Breast epithelium (tissue), 3 donors: Measurements from ENCODE around the gene SLC38A9.

Experiments
- POLR2AphosphoS5 ChIP-seq, 3 donors: sonication (generic); formaldehyde crosslinking; IDR thresholded peaks; one replicate each; pipeline ENCODE4 v1.6.1; 2017; ENCODE audit warnings: antibody characterized with exemption in 3 of 3
- TF ChIP-seq, protein P1 (sequence below), 3 donors: fragments of 450-650 bp; IDR thresholded peaks; one replicate each; pipeline ENCODE4 v1.5.1; 2016 to 2017; ENCODE audit warnings: antibody characterized with exemption in 3 of 3, mild to moderate bottlenecking in 3 of 3, moderate library complexity in 3 of 3

DNA sequence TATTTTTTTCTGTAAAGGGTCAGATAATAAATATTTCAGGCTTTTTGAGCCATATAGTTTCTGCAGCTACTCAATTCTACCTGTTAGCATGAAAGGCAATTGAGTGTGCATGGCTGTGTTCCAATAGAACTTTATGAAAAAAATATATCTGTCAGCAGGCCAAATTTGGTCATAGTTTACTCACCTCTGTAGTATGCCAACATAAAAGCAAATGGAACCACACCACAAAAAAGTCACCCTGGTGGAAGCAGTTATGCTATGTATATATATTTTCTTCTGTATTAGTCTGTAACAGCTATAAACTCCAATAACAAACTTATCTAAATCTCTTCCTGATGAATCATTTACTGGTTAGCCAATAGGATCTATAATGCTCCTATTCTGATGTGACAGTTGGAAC lies 3.4 kb downstream of the SLC38A9 start:
- TF ChIP-seq, protein P1, sequence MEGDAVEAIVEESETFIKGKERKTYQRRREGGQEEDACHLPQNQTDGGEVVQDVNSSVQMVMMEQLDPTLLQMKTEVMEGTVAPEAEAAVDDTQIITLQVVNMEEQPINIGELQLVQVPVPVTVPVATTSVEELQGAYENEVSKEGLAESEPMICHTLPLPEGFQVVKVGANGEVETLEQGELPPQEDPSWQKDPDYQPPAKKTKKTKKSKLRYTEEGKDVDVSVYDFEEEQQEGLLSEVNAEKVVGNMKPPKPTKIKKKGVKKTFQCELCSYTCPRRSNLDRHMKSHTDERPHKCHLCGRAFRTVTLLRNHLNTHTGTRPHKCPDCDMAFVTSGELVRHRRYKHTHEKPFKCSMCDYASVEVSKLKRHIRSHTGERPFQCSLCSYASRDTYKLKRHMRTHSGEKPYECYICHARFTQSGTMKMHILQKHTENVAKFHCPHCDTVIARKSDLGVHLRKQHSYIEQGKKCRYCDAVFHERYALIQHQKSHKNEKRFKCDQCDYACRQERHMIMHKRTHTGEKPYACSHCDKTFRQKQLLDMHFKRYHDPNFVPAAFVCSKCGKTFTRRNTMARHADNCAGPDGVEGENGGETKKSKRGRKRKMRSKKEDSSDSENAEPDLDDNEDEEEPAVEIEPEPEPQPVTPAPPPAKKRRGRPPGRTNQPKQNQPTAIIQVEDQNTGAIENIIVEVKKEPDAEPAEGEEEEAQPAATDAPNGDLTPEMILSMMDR (IDR thresholded peaks at IDR 0.05), result no peak
- TF ChIP-seq POLR2AphosphoS5 (IDR thresholded peaks at IDR 0.05), result no peak
